Measurements from ENCODE around the gene KSR2. TPM values are rescaled to one million over a fixed set of nuclear protein-coding genes. Genes with fewer than 3 reads are reported as not detected.

Gene KSR2
- total RNA-seq, 4 donors from 2014 or later = 0.32 to 7.0 (median 0.60) TPM

GRCh38 chr12:117523971-117524370, 444.8 kb downstream of the KSR2 start:
- TF ChIP-seq CTCF (IDR thresholded peaks at IDR 0.05) (no peak), EP300 (IDR thresholded peaks at IDR 0.05; ENCODE audit: low read depth) (no peak), POLR2AphosphoS5 (IDR thresholded peaks at IDR 0.05) (no peak), POLR2A (IDR thresholded peaks at IDR 0.05) (no peak)
- intact Hi-C loops (cut with DNase I; ENCODE audit: low total_unique reads) = no loop called here

GRCh38 chr12:117522559-117522958, 446.2 kb downstream of the KSR2 start:
- no peaks in the 10 kb centered on the region for H3K27me3 ChIP-seq
- H3K4me1 ChIP-seq = peaks cover 0 to 24% (median 2%) of the 10 kb centered on the region in 4 donors
- H3K27ac ChIP-seq = no peak overlapping the region
- TF ChIP-seq CTCF (IDR thresholded peaks at IDR 0.05) (no peak), POLR2AphosphoS5 (IDR thresholded peaks at IDR 0.05) (no peak), EP300 (IDR thresholded peaks at IDR 0.05; ENCODE audit: low read depth) (no peak), POLR2A (IDR thresholded peaks at IDR 0.05) (no peak)
- H3K9me3 ChIP-seq = no peaks in the 10 kb centered on the region
- DNase-seq = no peak
- intact Hi-C loops (cut with DNase I; ENCODE audit: low total_unique reads) (no loop called here), in situ Hi-C loops (cut with MboI; ENCODE audit: low pct_ligation_motif_present in 1 of 4, low pct_unique_long_range_greater_than_20kb in 1 of 4, low sequenced_read_pairs in 3 of 4) (no loop called here)
- 86% methylated on average over 1 of the region's 1 CpG; no CpG with 5 or more reads in 1 of the 2 donors for WGBS, 2 donors (ENCODE audit: low coverage in 1 of 2)
- H3K36me3 ChIP-seq = no peaks in the 10 kb centered on the region
- no peak overlapping the region for H3K4me3 ChIP-seq

More at GRCh38 chr12:117523971-117524370, 444.8 kb downstream of the KSR2 start:
- in situ Hi-C loops (cut with MboI; ENCODE audit: low pct_ligation_motif_present in 1 of 4, low pct_unique_long_range_greater_than_20kb in 1 of 4, low sequenced_read_pairs in 3 of 4) = no loop called here
- no peak for DNase-seq
- Histone ChIP-seq H3K4me1 (peaks cover 0 to 19% (median 2%) of the 10 kb centered on the region in 4 donors), H3K27ac (no peak overlapping the region), H3K4me3 (no peak overlapping the region), H3K27me3 (no peaks in the 10 kb centered on the region), H3K36me3 (no peaks in the 10 kb centered on the region), H3K9me3 (no peaks in the 10 kb centered on the region)
- 66 to 68% methylated on average over 2 to 4 of the region's 4 CpGs for WGBS, 2 donors (ENCODE audit: low coverage in 1 of 2)

- Histone ChIP-seq H3K4me1 (peaks cover 0 to 24% (median 2%) of the 10 kb centered on the region in 4 donors), H3K27ac (no peak overlapping the region), H3K27me3 (no peaks in the 10 kb centered on the region), H3K9me3 (no peaks in the 10 kb centered on the region), H3K4me3 (no peak overlapping the region), H3K36me3 (no peaks in the 10 kb centered on the region)
- in situ Hi-C loops (cut with MboI; ENCODE audit: low pct_ligation_motif_present in 1 of 4, low pct_unique_long_range_greater_than_20kb in 1 of 4, low sequenced_read_pairs in 3 of 4) (no loop called here), intact Hi-C loops (cut with DNase I; ENCODE audit: low total_unique reads) (no loop called here)
- TF ChIP-seq EP300 (IDR thresholded peaks at IDR 0.05; ENCODE audit: low read depth) (no peak), CTCF (IDR thresholded peaks at IDR 0.05) (no peak), POLR2A (IDR thresholded peaks at IDR 0.05) (no peak), POLR2AphosphoS5 (IDR thresholded peaks at IDR 0.05) (no peak)
- DNase-seq = no peak
- 77 to 85% methylated on average over 3 to 5 of the region's 5 CpGs for WGBS, 2 donors (ENCODE audit: low coverage in 1 of 2)
Measured at GRCh38 chr12:117521867-117522266, 446.9 kb downstream of the KSR2 start.

GRCh38 chr12:117521346-117521745, 447.4 kb downstream of the KSR2 start:
- intact Hi-C loops (cut with DNase I; ENCODE audit: low total_unique reads) = no loop called here
- WGBS, 2 donors (ENCODE audit: low coverage in 1 of 2) = 71 to 76% methylated on average over 6 to 7 of the region's 7 CpGs
- H3K27ac ChIP-seq = no peak overlapping the region
- H3K27me3 ChIP-seq = no peaks in the 10 kb centered on the region
- no peaks in the 10 kb centered on the region for H3K36me3 ChIP-seq
- H3K4me3 ChIP-seq = no peak overlapping the region
- TF ChIP-seq CTCF (IDR thresholded peaks at IDR 0.05) (no peak), POLR2A (IDR thresholded peaks at IDR 0.05) (no peak), POLR2AphosphoS5 (IDR thresholded peaks at IDR 0.05) (no peak), EP300 (IDR thresholded peaks at IDR 0.05; ENCODE audit: low read depth) (no peak)
- in situ Hi-C loops (cut with MboI; ENCODE audit: low pct_ligation_motif_present in 1 of 4, low pct_unique_long_range_greater_than_20kb in 1 of 4, low sequenced_read_pairs in 3 of 4) = no loop called here
- H3K9me3 ChIP-seq = no peaks in the 10 kb centered on the region
- no peak for DNase-seq
- H3K4me1 ChIP-seq = peaks cover 0 to 24% (median 2%) of the 10 kb centered on the region in 4 donors
